Endothelial cell of umbilical vein (primary cell): ENCODE measurements around the gene PUM2. TPM values are rescaled to one million over a fixed set of nuclear protein-coding genes. Genes with fewer than 3 reads are reported as not detected.

Experiments
- BruUV-seq: library from RNA; stranded (reverse); fragments of 400-500 nt; replicated peaks from 2 replicates; lab custom pipeline; 2021; lab: Mats Ljungman, UMichigan
- CTCF ChIA-PET: fragments of 300-600, 350-600 bp; sonication (Branson Sonifier 250); formaldehyde crosslinking; loops from one replicate; lab custom pipeline; 2021; ENCODE audit warnings: antibody characterized with exemption, inconsistent platforms; lab: Charles Lee
- POLR2A ChIA-PET: fragments of 300-600, 350-600 bp; sonication (Branson Sonifier 250); formaldehyde crosslinking; loops from one replicate; lab custom pipeline; 2021; ENCODE audit warnings: antibody characterized with exemption, inconsistent platforms; lab: Charles Lee
- DNase-seq: peaks from one replicate; pipeline ENCODE4 v3.0.0-alpha.2; 2011; ENCODE audit warnings: low read depth, low spot score
- FAIRE-seq: peaks from 2 replicates; lab custom pipeline; 2011; peaks lifted over from hg19 to GRCh38; lab: Jason Lieb, UNC
- H2AFZ ChIP-seq: 2 replicates; pipeline ENCODE4 v1.6.0; 2012; ENCODE audit warnings: low read depth, low read length, control low read depth, inconsistent platforms
- H3K27ac ChIP-seq: 2 replicates; pipeline ENCODE4 v1.5.1; 2011; ENCODE audit warnings: low read depth, mild to moderate bottlenecking, control low read depth, low read length, moderate library complexity; ENCODE audit not compliant: insufficient read depth
- H3K27me3 ChIP-seq, 2 experiments: 2 replicates each; pipeline versions ENCODE4 v1.6.0 to v1.6.1; 2011; ENCODE audit warnings: low read length in 2 of 2, mixed read lengths in 1 of 2; ENCODE audit not compliant: control insufficient read depth in 2 of 2, insufficient read depth in 2 of 2
- H3K36me3 ChIP-seq, 2 experiments: 2 replicates in 1 of 2; 3 replicates in 1 of 2; pipeline ENCODE4 v1.5.1; 2011; ENCODE audit warnings: low read length in 2 of 2, mild to moderate bottlenecking in 1 of 2, moderate library complexity in 1 of 2; ENCODE audit not compliant: control insufficient read depth in 2 of 2, insufficient read depth in 2 of 2; ENCODE audit errors: extremely low read depth in 1 of 2
- H3K4me1 ChIP-seq: 3 replicates; pipeline ENCODE4 v1.5.1; 2011; ENCODE audit warnings: mild to moderate bottlenecking, low read length; ENCODE audit not compliant: control insufficient read depth, insufficient read depth; ENCODE audit errors: extremely low read depth
- H3K4me2 ChIP-seq: 2 replicates; pipeline ENCODE4 v1.6.1; 2011; ENCODE audit warnings: low read length, control low read depth, mixed read lengths; ENCODE audit not compliant: insufficient read depth
- H3K4me3 ChIP-seq, 3 experiments: fragments of 200-600 bp in 1 of 3; sonication (generic), shearing (Covaris generic) in 1 of 3; replicated peaks in 1 of 3; 2 replicates each; pipeline ENCODE4 v1.5.1; 2011 to 2016; ENCODE audit warnings: control low read depth in 3 of 3, low read length in 3 of 3, mild to moderate bottlenecking in 2 of 3, inconsistent platforms in 1 of 3, low read depth in 1 of 3, moderate library complexity in 1 of 3; ENCODE audit not compliant: insufficient read depth in 1 of 3
- H3K79me2 ChIP-seq: 2 replicates; pipeline ENCODE4 v1.6.0; 2012; ENCODE audit warnings: low read length, inconsistent platforms; ENCODE audit not compliant: control insufficient read depth, insufficient read depth
- H3K9ac ChIP-seq: replicated peaks from 2 replicates; pipeline ENCODE3; 2011; ENCODE audit warnings: low read length, control low read depth; ENCODE audit not compliant: insufficient read depth; ENCODE audit errors: extremely low read depth
- H3K9me1 ChIP-seq: replicated peaks from 3 replicates; pipeline ENCODE4 v1.6.0; 2011; ENCODE audit warnings: mild to moderate bottlenecking, low read length; ENCODE audit not compliant: control insufficient read depth, insufficient read depth; ENCODE audit errors: extremely low read depth
- H3K9me3 ChIP-seq: replicated peaks from 2 replicates; pipeline ENCODE4 v1.5.1; 2012; ENCODE audit warnings: low read length, inconsistent platforms; ENCODE audit not compliant: control insufficient read depth, insufficient read depth
- H4K20me1 ChIP-seq: replicated peaks from 2 replicates; pipeline ENCODE3; 2011; ENCODE audit warnings: mild to moderate bottlenecking, low read length; ENCODE audit not compliant: control insufficient read depth, insufficient read depth; ENCODE audit errors: extremely low read depth
- CTCF ChIP-seq, 2 donors: IDR thresholded peaks; 1 replicate in 1 of 2; 2 replicates in 1 of 2; pipeline ENCODE4 v1.5.1; 2011; ENCODE audit warnings: low read length in 2 of 2, mild to moderate bottlenecking in 2 of 2, moderate library complexity in 2 of 2, control low read depth in 1 of 2, inconsistent platforms in 1 of 2, low read depth in 1 of 2; ENCODE audit not compliant: insufficient read depth in 1 of 2; ENCODE audit errors: extremely low read depth in 1 of 2
- EZH2 ChIP-seq: IDR thresholded peaks from 2 replicates; pipeline ENCODE4 v1.6.1; 2012; ENCODE audit warnings: borderline replicate concordance, low read depth, mild to moderate bottlenecking, moderate library complexity, low read length, inconsistent platforms; ENCODE audit not compliant: severe bottlenecking
- FOS ChIP-seq: IDR thresholded peaks from 2 replicates; pipeline ENCODE4 v1.6.1; 2011; ENCODE audit warnings: mild to moderate bottlenecking, low read length, moderate library complexity, borderline replicate concordance; ENCODE audit not compliant: insufficient read depth
- GATA2 ChIP-seq: IDR thresholded peaks from 2 replicates; pipeline ENCODE4 v1.7.0; 2011; ENCODE audit warnings: low read depth, mild to moderate bottlenecking, moderate library complexity, mixed read lengths, low read length; ENCODE audit not compliant: insufficient read length, insufficient read depth
- JUN ChIP-seq: IDR thresholded peaks from 2 replicates; pipeline ENCODE4 v1.6.1; 2011; ENCODE audit warnings: borderline replicate concordance, low read depth; ENCODE audit not compliant: insufficient read length, insufficient read depth
- MAX ChIP-seq: IDR thresholded peaks from 2 replicates; pipeline ENCODE4 v1.6.1; 2011; ENCODE audit not compliant: insufficient read depth, insufficient read length
- MYC ChIP-seq: IDR thresholded peaks from one replicate; pipeline ENCODE4 v1.6.1; 2011; ENCODE audit warnings: mild to moderate bottlenecking, low read depth, low read length
- POLR2A ChIP-seq: IDR thresholded peaks from 2 replicates; pipeline ENCODE4 v1.6.1; 2012; ENCODE audit warnings: low read depth, mild to moderate bottlenecking, control low read depth, low read length
- POLR2AphosphoS5 ChIP-seq: IDR thresholded peaks from 2 replicates; pipeline ENCODE4 v1.6.1; 2012; ENCODE audit warnings: low read depth, mild to moderate bottlenecking, control low read depth, low read length, moderate library complexity; ENCODE audit not compliant: insufficient read depth
- dilution Hi-C: fragments of 300-500 bp; cut with MboI; formaldehyde crosslinking; loops from one replicate; pipeline ENCODE4 v1.15.0; 2019; ENCODE audit warnings: low sequenced_read_pairs; ENCODE audit not compliant: extremely low pct_ligation_motif_present
- intact Hi-C: fragments of 100-400 bp; cut with micrococcal nuclease; formaldehyde crosslinking; loops from one replicate; pipeline ENCODE4 v1.10.0; 2022
- polyA plus RNA-seq, 4 experiments: library from polyadenylated mRNA; depleted of rRNA in 3 of 4; stranded (reverse) in 3 of 4; unstranded in 1 of 4; fragments of >200 nt; gene quantifications; 2 replicates each; pipeline versions ENCODE4 v1.2.1 to v1.2.3, GENCODE V29; 2011 to 2012; ENCODE audit warnings: missing spikeins in 1 of 4
- total RNA-seq: library from RNA; stranded (reverse); gene quantifications from 2 replicates; pipeline ENCODE4 v1.2.3, GENCODE V29; 2021

The PUM2 gene
- total and polyA plus RNA-seq, 2 donors (not counting 3 experiments of a cell fraction or from before 2014, with no cell fraction given): 32.9 to 83.7 TPM

- TF ChIP-seq FOS: no peak
- TF ChIP-seq MYC: no peak
- TF ChIP-seq MAX: no peak
- no peak for TF ChIP-seq GATA2
- BruUV-seq: no TSS peak
- Histone ChIP-seq H3K4me3 (no peak overlapping the region), H3K79me2 (no peaks in the 10 kb centered on the region), H3K4me2 (no peak overlapping the region), H4K20me1 (no peaks in the 10 kb centered on the region), H3K9me3 (no peaks in the 10 kb centered on the region), H3K27me3 (no peaks in the 10 kb centered on the region), H3K4me1 (peaks cover 6% of the 10 kb centered on the region), H2AFZ (no peak overlapping the region), H3K27ac (no peak overlapping the region), H3K36me3 (no peaks in the 10 kb centered on the region), H3K9ac (no peak overlapping the region), H3K9me1 (no peaks in the 10 kb centered on the region)
- FAIRE-seq: no peak
- POLR2A ChIA-PET: no interaction called here
- intact Hi-C loops (no loop called here), dilution Hi-C loops (no loop called here)
- DNase-seq: no peak
- CTCF ChIA-PET: interaction anchor here (0.8 to 2.1 kb wide), 9 partner anchors 10 to 104 kb away, joined by 3 to 9 read pairs (median 4); partner anchors contain the start of gene SDC1
Measured at GRCh38 chr2:20210462-20210861, 140.2 kb downstream of the PUM2 start.

GRCh38 chr2:20209373-20210109 is 141.1 kb downstream of the PUM2 start:
- POLR2A ChIA-PET: no interaction called here
- H3K9ac ChIP-seq: no peak overlapping the region
- peaks cover 6% of the 10 kb centered on the region for H3K4me1 ChIP-seq
- DNase-seq (no peak), FAIRE-seq (no peak)
- no peaks in the 10 kb centered on the region for H3K9me3 ChIP-seq
- no peak overlapping the region for H3K4me3 ChIP-seq
- no TSS peak for BruUV-seq
- no peaks in the 10 kb centered on the region for H4K20me1 ChIP-seq
- H3K9me1 ChIP-seq: no peaks in the 10 kb centered on the region
- no peaks in the 10 kb centered on the region for H3K36me3 ChIP-seq
- CTCF ChIA-PET: interaction anchor here (0.8 to 1.6 kb wide), 6 partner anchors 16 to 102 kb away, joined by 3 to 6 read pairs (median 4); partner anchors contain the start of gene SDC1
- no peak overlapping the region for H3K4me2 ChIP-seq
- no peaks in the 10 kb centered on the region for H3K79me2 ChIP-seq
- no peak overlapping the region for H3K27ac ChIP-seq
- dilution Hi-C loops: no loop called here
- TF ChIP-seq POLR2A (no peak), POLR2AphosphoS5 (no peak), JUN (no peak), EZH2 (no peak), FOS (no peak), MYC (no peak), GATA2 (no peak), MAX (no peak), CTCF (IDR thresholded peaks at IDR 0.05; ENCODE audit: extremely low read depth in 1 of 2, insufficient read depth in 1 of 2, low read depth in 1 of 2, low read length in 2 of 2) (no peak)
- intact Hi-C loops: no loop called here
- no peak overlapping the region for H2AFZ ChIP-seq
- no peaks in the 10 kb centered on the region for H3K27me3 ChIP-seq
